HEK293 (cell line): ENCODE results near the gene HPCAL1.

Experiments used
- CTCF ChIA-PET: fragments of 350-600 bp; formaldehyde crosslinking; extraction: SDS; loops from one replicate; lab custom pipeline; 2021; ENCODE audit warnings: antibody characterized with exemption; lab: Yijun Ruan, JAX
- POLR2A ChIA-PET: fragments of 300-600 bp; formaldehyde crosslinking; extraction: SDS; loops from one replicate; lab custom pipeline; 2020; ENCODE audit warnings: antibody characterized with exemption, inconsistent platforms; lab: Yijun Ruan, JAX
- H3K27ac ChIP-seq: fragments of 200-500 bp; sonication (Bioruptor generic); 2 replicates; pipeline ENCODE4 v1.5.1; 2014; ENCODE audit warnings: low read depth, low read length, control low read depth, inconsistent platforms; ENCODE audit errors: extremely low read depth
- H3K36me3 ChIP-seq, 2 experiments: fragments of 200-500 bp in 1 of 2; sonication (Bioruptor generic) in 1 of 2; 1 replicate in 1 of 2; 2 replicates in 1 of 2; pipeline ENCODE4 v1.5.1; 2014 to 2017; ENCODE audit warnings: inconsistent platforms in 2 of 2, low read length in 2 of 2; ENCODE audit not compliant: control insufficient read depth in 2 of 2, insufficient read depth in 1 of 2
- H3K4me1 ChIP-seq: fragments of 200-500 bp; sonication (Bioruptor generic); 2 replicates; pipeline ENCODE4 v1.5.1; 2014; ENCODE audit warnings: mild to moderate bottlenecking, low read length, inconsistent platforms; ENCODE audit not compliant: control insufficient read depth, insufficient read depth
- H3K4me3 ChIP-seq: 2 replicates; pipeline ENCODE4 v1.5.1; 2011; ENCODE audit warnings: low read depth, mild to moderate bottlenecking, control low read depth, low read length, moderate library complexity
- H3K9me3 ChIP-seq: fragments of 200-500 bp; sonication (Bioruptor generic); 2 replicates; pipeline ENCODE4 v1.5.1; 2014; ENCODE audit warnings: low read depth, low read length, inconsistent platforms; ENCODE audit not compliant: control insufficient read depth, insufficient read depth
- AEBP2 ChIP-seq: fragments of 450-650 bp; formaldehyde crosslinking; IDR thresholded peaks from 2 replicates; pipeline ENCODE4 v1.5.1; 2016; ENCODE audit warnings: missing biosample characterization, missing genetic modification characterization, borderline replicate concordance
- GFI1B ChIP-seq: fragments of 450-650 bp; formaldehyde crosslinking; IDR thresholded peaks from 2 replicates; pipeline ENCODE4 v1.5.1; 2016; ENCODE audit warnings: missing biosample characterization, missing genetic modification characterization
- GLI2 ChIP-seq: fragments of 450-650 bp; formaldehyde crosslinking; IDR thresholded peaks from 2 replicates; pipeline ENCODE4; 2017; ENCODE audit warnings: missing biosample characterization, missing genetic modification characterization, low read depth, borderline replicate concordance
- SP2 ChIP-seq: fragments of 450-650 bp; formaldehyde crosslinking; IDR thresholded peaks from 2 replicates; pipeline ENCODE4 v1.5.1; 2016; ENCODE audit warnings: missing biosample characterization, missing genetic modification characterization
- ZBTB7A ChIP-seq: fragments of 450-650 bp; formaldehyde crosslinking; IDR thresholded peaks from 2 replicates; pipeline ENCODE4 v1.5.1; 2016; ENCODE audit warnings: low read depth, missing biosample characterization, missing genetic modification characterization
- ZNF140 ChIP-seq: fragments of 450-650 bp; formaldehyde crosslinking; IDR thresholded peaks from 2 replicates; pipeline ENCODE4 v1.5.1; 2016; ENCODE audit warnings: missing biosample characterization, missing genetic modification characterization
- ZNF335 ChIP-seq: fragments of 450-650 bp; formaldehyde crosslinking; conservative IDR thresholded peaks from 2 replicates; pipeline ENCODE4 v1.5.1; 2016; ENCODE audit warnings: missing biosample characterization, missing genetic modification characterization
- ZNF514 ChIP-seq: fragments of 450-650 bp; formaldehyde crosslinking; IDR thresholded peaks from 2 replicates; pipeline ENCODE4 v1.5.1; 2016; ENCODE audit warnings: missing biosample characterization, missing genetic modification characterization
- ZNF555 ChIP-seq: fragments of 450-650 bp; formaldehyde crosslinking; conservative IDR thresholded peaks from 2 replicates; pipeline ENCODE4 v1.5.1; 2017; ENCODE audit warnings: missing biosample characterization, mild to moderate bottlenecking, missing genetic modification characterization, inconsistent platforms
- ZNF558 ChIP-seq: fragments of 450-650 bp; formaldehyde crosslinking; IDR thresholded peaks from 2 replicates; pipeline ENCODE4 v1.5.1; 2016; ENCODE audit warnings: missing biosample characterization, missing genetic modification characterization
- ZNF670 ChIP-seq: fragments of 450-650 bp; formaldehyde crosslinking; IDR thresholded peaks from 2 replicates; pipeline ENCODE4 v1.5.1; 2016; ENCODE audit warnings: missing biosample characterization, missing genetic modification characterization, low read depth
- ZNF701 ChIP-seq: fragments of 450-650 bp; formaldehyde crosslinking; IDR thresholded peaks from 2 replicates; pipeline ENCODE4 v1.5.1; 2016; ENCODE audit warnings: missing biosample characterization, missing genetic modification characterization
- ZNF704 ChIP-seq: fragments of 450-650 bp; formaldehyde crosslinking; IDR thresholded peaks from 2 replicates; pipeline ENCODE4 v1.5.1; 2016; ENCODE audit warnings: missing biosample characterization, missing genetic modification characterization
- TF ChIP-seq, protein P1 (sequence below): fragments of 450-650 bp; formaldehyde crosslinking; IDR thresholded peaks from 2 replicates; pipeline ENCODE4 v1.5.1; 2017; ENCODE audit warnings: missing biosample characterization, mild to moderate bottlenecking, missing genetic modification characterization, moderate library complexity

HPCAL1 gene

GRCh38 chr2:10402062-10402585, 99.4 kb downstream of the HPCAL1 start:
- CTCF ChIA-PET = interaction anchor here (0.9 kb wide), 1 partner anchor 330 kb away, joined by 3 read pairs; no protein-coding TSS in a partner anchor
- Histone ChIP-seq H3K27ac (no peak overlapping the region), H3K36me3 (no peaks in the 10 kb centered on the region), H3K4me1 (no peaks in the 10 kb centered on the region), H3K4me3 (no peak overlapping the region), H3K9me3 (no peaks in the 10 kb centered on the region)
- TF ChIP-seq ZNF670 (tag by site-specific recombination) (no peak), AEBP2 (no peak), GFI1B (tag by site-specific recombination) (no peak), SP2 (no peak), ZBTB7A (tag by site-specific recombination) (no peak), ZNF514 (tag by site-specific recombination) (no peak)
- TF ChIP-seq, protein P1, sequence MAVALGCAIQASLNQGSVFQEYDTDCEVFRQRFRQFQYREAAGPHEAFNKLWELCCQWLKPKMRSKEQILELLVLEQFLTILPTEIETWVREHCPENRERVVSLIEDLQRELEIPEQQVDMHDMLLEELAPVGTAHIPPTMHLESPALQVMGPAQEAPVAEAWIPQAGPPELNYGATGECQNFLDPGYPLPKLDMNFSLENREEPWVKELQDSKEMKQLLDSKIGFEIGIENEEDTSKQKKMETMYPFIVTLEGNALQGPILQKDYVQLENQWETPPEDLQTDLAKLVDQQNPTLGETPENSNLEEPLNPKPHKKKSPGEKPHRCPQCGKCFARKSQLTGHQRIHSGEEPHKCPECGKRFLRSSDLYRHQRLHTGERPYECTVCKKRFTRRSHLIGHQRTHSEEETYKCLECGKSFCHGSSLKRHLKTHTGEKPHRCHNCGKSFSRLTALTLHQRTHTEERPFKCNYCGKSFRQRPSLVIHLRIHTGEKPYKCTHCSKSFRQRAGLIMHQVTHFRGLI = no peak
- POLR2A ChIA-PET = interaction anchor here (0.7 kb wide), 1 partner anchor 265 kb away, joined by 3 read pairs; no protein-coding TSS in a partner anchor

DNA sequence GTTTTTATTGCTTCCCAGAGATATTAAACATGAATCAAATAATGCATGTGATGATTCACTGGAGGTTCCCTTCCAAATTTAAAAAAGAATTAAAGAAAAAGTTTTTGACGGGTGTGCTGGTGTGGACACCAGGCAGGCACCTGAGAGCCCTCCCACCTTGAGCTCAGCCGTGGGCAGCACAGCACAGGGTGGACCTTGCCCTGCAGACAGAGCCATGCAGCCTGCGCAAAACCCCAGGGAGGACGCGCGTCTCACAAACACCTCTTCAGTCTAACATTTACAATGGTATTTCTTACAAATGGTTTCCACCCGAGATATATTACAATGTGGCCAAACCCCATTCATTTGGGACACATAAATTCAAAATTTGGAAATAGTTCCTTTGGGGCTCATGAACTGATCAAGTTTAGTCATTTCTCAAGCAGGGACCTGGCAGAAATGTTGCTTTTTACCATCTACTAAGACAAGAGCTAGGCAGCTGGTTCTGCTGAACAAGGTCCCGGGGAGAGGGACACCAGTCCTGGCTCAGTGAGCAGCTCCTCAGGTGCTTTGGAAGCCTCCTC, 100.0 kb downstream of the HPCAL1 start:
- ChIA-PET POLR2A (interaction anchor here (0.6 to 0.7 kb wide), 2 partner anchors 262 to 265 kb away, joined by 3 read pairs; no protein-coding TSS in a partner anchor), CTCF (interaction anchor here (0.6 to 0.9 kb wide), 2 partner anchors 189 to 330 kb away, joined by 3 read pairs; no protein-coding TSS in a partner anchor)
- H3K4me1 ChIP-seq = no peaks in the 10 kb centered on the region

DNA sequence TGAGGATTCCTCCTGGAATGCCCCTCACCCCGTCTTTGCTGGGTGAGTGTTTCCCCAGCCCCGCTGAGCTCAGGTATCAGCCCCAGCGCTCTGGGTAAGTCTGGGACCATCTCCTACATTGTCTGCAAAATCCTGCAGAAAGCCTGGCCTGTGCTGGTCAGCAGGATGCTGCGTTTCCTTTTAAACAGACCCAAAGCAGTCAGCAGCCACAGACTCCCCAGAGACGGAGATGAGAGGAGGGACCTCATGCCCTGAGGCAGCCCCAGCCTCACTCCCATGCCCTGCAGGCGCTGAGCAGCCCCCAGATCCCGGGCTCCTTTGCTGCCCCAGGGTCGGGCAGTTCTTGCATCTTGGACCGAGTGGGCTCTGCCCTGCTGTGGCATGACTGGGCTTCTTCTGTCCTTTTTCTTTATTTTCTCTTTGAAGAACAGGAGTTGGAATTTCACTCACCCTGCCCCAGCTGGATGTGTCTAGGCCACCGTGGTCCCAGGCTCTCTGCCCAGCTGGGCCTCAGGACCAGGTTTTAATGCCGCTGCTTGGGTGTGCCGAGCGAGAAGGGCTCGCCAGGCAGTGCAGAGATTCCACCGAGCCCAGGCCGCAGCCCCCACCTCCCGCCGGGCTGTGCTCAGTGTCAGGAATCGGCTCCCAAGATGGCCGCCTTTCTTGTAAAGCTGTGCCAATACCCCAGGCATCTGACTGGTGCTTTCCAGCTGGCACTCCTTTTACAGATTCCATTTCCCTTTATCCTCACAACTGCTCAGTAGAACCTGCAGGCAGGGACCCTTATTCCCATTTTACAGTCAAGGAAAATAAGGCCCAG, 101.8 kb downstream of the HPCAL1 start:
- ChIA-PET CTCF (no interaction called here), POLR2A (no interaction called here)
- Histone ChIP-seq H3K4me3 (no peak overlapping the region), H3K9me3 (no peaks in the 10 kb centered on the region), H3K36me3 (no peaks in the 10 kb centered on the region), H3K27ac (no peak overlapping the region), H3K4me1 (no peaks in the 10 kb centered on the region)
- TF ChIP-seq GLI2 (tag by site-specific recombination) (no peak), ZNF140 (tag by site-specific recombination) (no peak)

More for the DNA sequence above, 100.0 kb downstream of the HPCAL1 start:
- Histone ChIP-seq H3K27ac (no peak overlapping the region), H3K36me3 (no peaks in the 10 kb centered on the region), H3K9me3 (no peaks in the 10 kb centered on the region), H3K4me3 (no peak overlapping the region)
- TF ChIP-seq ZNF558 (no peak), ZNF701 (tag by site-specific recombination) (no peak), ZNF335 (no peak), ZNF555 (tag by site-specific recombination) (no peak), ZNF704 (tag by site-specific recombination) (no peak)
